Measurements from ENCODE around the gene PIM3. TPM values are rescaled to one million over a fixed set of nuclear protein-coding genes. Genes with fewer than 3 reads are reported as not detected.
A peak's percentile ranks its signal among the peaks of the same experiment; 100 is the strongest.

Gene PIM3
- total and polyA plus RNA-seq, 2 of the 8 experiments (the other 6 are each of a cell fraction or from before 2014, with no cell fraction given): 22.6 to 30.0 TPM

GRCh38 chr22:49970528-49971231 lies 10.1 kb downstream of the PIM3 start (continued):
- no peak for TF ChIP-seq SAP30 (IDR thresholded peaks at IDR 0.05; ENCODE audit: insufficient read depth, insufficient replicate concordance, low read length)
- TF ChIP-seq, protein P1, sequence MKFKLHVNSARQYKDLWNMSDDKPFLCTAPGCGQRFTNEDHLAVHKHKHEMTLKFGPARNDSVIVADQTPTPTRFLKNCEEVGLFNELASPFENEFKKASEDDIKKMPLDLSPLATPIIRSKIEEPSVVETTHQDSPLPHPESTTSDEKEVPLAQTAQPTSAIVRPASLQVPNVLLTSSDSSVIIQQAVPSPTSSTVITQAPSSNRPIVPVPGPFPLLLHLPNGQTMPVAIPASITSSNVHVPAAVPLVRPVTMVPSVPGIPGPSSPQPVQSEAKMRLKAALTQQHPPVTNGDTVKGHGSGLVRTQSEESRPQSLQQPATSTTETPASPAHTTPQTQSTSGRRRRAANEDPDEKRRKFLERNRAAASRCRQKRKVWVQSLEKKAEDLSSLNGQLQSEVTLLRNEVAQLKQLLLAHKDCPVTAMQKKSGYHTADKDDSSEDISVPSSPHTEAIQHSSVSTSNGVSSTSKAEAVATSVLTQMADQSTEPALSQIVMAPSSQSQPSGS (IDR thresholded peaks at IDR 0.05; ENCODE audit: low read length): peak; percentile 62; the same call in 1 of the 2 replicates
- TF ChIP-seq KDM4A (IDR thresholded peaks at IDR 0.05; ENCODE audit: low read depth, low read length, severe bottlenecking): no peak
- TF ChIP-seq FOSL1 (IDR thresholded peaks at IDR 0.05; ENCODE audit: insufficient read depth, low read depth, low read length): no peak
- TF ChIP-seq RXRA (IDR thresholded peaks at IDR 0.05; ENCODE audit: insufficient read depth, low read depth, low read length): no peak
- TF ChIP-seq JUND (IDR thresholded peaks at IDR 0.05; ENCODE audit: low read length): peak; percentile 94
- TF ChIP-seq NANOG (IDR thresholded peaks at IDR 0.05; ENCODE audit: insufficient read depth, low read depth, low read length, poor library complexity, severe bottlenecking): no peak
- TF ChIP-seq TAF7 (optimal IDR thresholded peaks at IDR 0.05; ENCODE audit: borderline replicate concordance, low read depth, low read length): peak; percentile 40
- no peak for TF ChIP-seq CEBPB (IDR thresholded peaks at IDR 0.05; ENCODE audit: low read depth, low read length)
- no peak for TF ChIP-seq RBBP5 (IDR thresholded peaks at IDR 0.05; ENCODE audit: borderline replicate concordance, low read depth, low read length)
- TF ChIP-seq RAD21 (IDR thresholded peaks at IDR 0.05 in 1 of 2, conservative IDR thresholded peaks at IDR 0.05 in 1 of 2; ENCODE audit: low read depth in 2 of 2, low read length in 2 of 2): no peak
- TF ChIP-seq EGR1 (IDR thresholded peaks at IDR 0.05; ENCODE audit: borderline replicate concordance, low read depth, low read length): no peak
- no peak for TF ChIP-seq SIX5 (IDR thresholded peaks at IDR 0.05; ENCODE audit: low read depth, low read length)
- no peak for TF ChIP-seq YY1 (IDR thresholded peaks at IDR 0.05; ENCODE audit: low read depth, low read length)
- peak; percentile 77 for TF ChIP-seq USF2 (IDR thresholded peaks at IDR 0.05; ENCODE audit: low read length)
- no peak for TF ChIP-seq TEAD4 (IDR thresholded peaks at IDR 0.05; ENCODE audit: low read depth, low read length)
- TF ChIP-seq BACH1 (IDR thresholded peaks at IDR 0.05; ENCODE audit: low read length): peak; percentile 92
- TF ChIP-seq TBP (IDR thresholded peaks at IDR 0.05; ENCODE audit: low read depth, low read length): peak; percentile 39; the same call in 1 of the 2 replicates
- no peak for TF ChIP-seq TCF12 (IDR thresholded peaks at IDR 0.05; ENCODE audit: low read depth, low read length)
- TF ChIP-seq POU5F1 (IDR thresholded peaks at IDR 0.05; ENCODE audit: low read depth, low read length): no peak
- no peak for TF ChIP-seq ZNF274 (IDR thresholded peaks at IDR 0.05; ENCODE audit: borderline replicate concordance, extremely low read depth, low read length)
- no peak for TF ChIP-seq SIRT6 (IDR thresholded peaks at IDR 0.05; ENCODE audit: low read length)

Measured in H1 (cell line).